ENCODE data around the gene DARS1. TPM values are rescaled to one million over a fixed set of nuclear protein-coding genes. Genes with fewer than 3 reads are reported as not detected.
"Not testable (repeated sequence)": the region's sequence is repeated elsewhere in the genome, so short reads cannot be mapped to it uniquely, and the experiment has no call there.

Gene DARS1
- total RNA-seq, 1 donor, result 119 TPM

DNA sequence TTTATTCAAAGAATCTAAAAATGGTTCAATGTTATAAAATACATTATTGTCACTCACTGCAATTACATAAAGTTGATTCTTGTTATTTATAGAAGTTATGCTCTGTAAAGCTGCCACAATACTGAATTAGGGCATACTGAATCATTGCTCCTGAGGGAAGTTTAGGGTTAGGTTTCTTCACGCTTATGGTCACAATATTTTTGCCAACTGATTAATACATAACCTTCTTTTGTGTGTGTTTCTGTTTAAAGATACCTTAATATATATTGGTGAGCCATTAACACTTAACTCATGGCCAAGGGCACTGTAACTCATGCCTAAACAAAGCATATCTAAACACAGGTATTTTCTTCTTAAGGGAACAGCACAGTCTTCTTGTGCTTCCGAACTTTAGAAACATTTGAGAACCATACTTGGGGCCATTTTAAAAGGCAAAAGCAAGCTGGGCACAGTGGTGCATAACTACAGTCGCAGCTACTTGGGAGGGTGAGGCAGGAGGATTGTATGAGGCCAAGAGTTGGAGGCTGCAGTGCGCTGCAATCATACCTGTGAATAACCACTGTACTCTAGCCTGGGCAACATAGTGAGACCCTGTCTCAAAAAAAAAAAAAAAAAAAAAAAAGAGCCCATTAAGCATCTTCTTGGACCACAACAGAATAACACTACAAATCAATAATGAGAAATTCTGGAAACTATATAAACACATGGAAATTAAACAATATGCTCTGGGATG is 15.6 kb downstream of the DARS1 start:
- Histone ChIP-seq H3K4me2 (ENCODE audit: insufficient read depth, low read length) (no peak overlapping the region), H2AFZ (ENCODE audit: low read length) (no peak overlapping the region), H3K9me3 (ENCODE audit: low read depth, low read length) (no peaks in the 10 kb centered on the region), H3K27ac (ENCODE audit: low read depth, low read length) (no peak overlapping the region), H3K4me3 (ENCODE audit: insufficient read depth, low read length) (no peak overlapping the region), H4K20me1 (ENCODE audit: insufficient read depth, low read length) (no peaks in the 10 kb centered on the region), H3K36me3 (ENCODE audit: insufficient read depth, low read length) (peaks cover 9% of the 10 kb centered on the region), H3K4me1 (ENCODE audit: insufficient read depth, low read length) (no peaks in the 10 kb centered on the region), H3K79me2 (ENCODE audit: insufficient read depth, low read length) (peaks cover 41% of the 10 kb centered on the region), H3K27me3 (ENCODE audit: insufficient read depth, low read length) (no peaks in the 10 kb centered on the region)
- TF ChIP-seq, protein P1, sequence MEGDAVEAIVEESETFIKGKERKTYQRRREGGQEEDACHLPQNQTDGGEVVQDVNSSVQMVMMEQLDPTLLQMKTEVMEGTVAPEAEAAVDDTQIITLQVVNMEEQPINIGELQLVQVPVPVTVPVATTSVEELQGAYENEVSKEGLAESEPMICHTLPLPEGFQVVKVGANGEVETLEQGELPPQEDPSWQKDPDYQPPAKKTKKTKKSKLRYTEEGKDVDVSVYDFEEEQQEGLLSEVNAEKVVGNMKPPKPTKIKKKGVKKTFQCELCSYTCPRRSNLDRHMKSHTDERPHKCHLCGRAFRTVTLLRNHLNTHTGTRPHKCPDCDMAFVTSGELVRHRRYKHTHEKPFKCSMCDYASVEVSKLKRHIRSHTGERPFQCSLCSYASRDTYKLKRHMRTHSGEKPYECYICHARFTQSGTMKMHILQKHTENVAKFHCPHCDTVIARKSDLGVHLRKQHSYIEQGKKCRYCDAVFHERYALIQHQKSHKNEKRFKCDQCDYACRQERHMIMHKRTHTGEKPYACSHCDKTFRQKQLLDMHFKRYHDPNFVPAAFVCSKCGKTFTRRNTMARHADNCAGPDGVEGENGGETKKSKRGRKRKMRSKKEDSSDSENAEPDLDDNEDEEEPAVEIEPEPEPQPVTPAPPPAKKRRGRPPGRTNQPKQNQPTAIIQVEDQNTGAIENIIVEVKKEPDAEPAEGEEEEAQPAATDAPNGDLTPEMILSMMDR (IDR thresholded peaks at IDR 0.05; ENCODE audit: extremely low read depth, low read depth, low read length), result no peak
- no peak for DNase-seq (ENCODE audit: insufficient read length, low spot score, missing footprints)

DNA sequence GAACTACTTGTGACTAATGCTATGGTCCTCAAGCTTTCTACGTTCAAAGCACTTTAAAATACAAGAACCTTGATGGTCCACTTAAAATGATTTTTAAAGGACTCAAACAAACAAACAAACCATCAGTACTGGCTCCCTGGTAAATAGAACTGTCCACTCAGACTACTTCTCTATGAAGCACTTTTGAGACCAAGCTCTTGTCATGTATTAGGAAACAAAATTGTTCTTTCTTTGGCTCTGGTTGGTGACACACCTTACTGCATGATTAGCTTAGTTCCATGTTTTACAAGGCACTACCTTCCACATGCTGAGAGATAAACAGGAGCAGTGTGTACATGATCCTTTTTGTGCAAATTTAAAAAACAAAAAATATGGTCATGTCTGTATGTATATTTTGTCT is 19.7 kb downstream of the DARS1 start:
- H3K4me3 ChIP-seq (ENCODE audit: insufficient read depth, low read length), result no peak overlapping the region
- H3K27ac ChIP-seq (ENCODE audit: low read depth, low read length), result no peak overlapping the region
- no peaks in the 10 kb centered on the region for H4K20me1 ChIP-seq (ENCODE audit: insufficient read depth, low read length)
- H2AFZ ChIP-seq (ENCODE audit: low read length), result no peak overlapping the region
- H3K9me3 ChIP-seq (ENCODE audit: low read depth, low read length), result no peaks in the 10 kb centered on the region
- TF ChIP-seq, protein P1 (IDR thresholded peaks at IDR 0.05; ENCODE audit: extremely low read depth, low read depth, low read length), result no peak
- no peak overlapping the region for H3K4me2 ChIP-seq (ENCODE audit: insufficient read depth, low read length)
- peaks cover 9% of the 10 kb centered on the region for H3K36me3 ChIP-seq (ENCODE audit: insufficient read depth, low read length)
- peaks cover 4% of the 10 kb centered on the region for H3K4me1 ChIP-seq (ENCODE audit: insufficient read depth, low read length)
- H3K79me2 ChIP-seq (ENCODE audit: insufficient read depth, low read length), result peaks cover 28% of the 10 kb centered on the region
- no peak for DNase-seq (ENCODE audit: insufficient read length, low spot score, missing footprints)
- H3K27me3 ChIP-seq (ENCODE audit: insufficient read depth, low read length), result no peaks in the 10 kb centered on the region

DNA sequence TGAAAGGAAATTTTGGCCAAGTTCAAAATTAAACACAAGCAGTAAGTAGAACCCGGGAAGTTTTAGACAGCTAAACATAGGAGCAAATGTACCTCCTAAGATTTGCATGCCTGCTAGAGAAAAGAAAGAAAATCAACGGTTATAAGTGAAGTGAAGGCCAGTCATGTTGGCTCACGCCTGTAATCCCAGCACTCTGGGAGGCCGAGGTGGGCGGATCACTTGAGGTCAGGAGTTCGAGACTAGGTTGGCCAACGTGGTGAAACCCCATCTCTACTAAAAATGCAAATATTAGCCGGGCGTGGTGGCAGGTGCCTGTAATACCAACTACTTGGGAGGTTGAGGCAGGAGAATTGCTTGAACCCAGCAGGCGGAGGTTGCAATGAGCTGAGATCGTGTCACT is 21.0 kb downstream of the DARS1 start:
- Histone ChIP-seq H3K36me3 (ENCODE audit: insufficient read depth, low read length) (peaks cover 19% of the 10 kb centered on the region), H3K79me2 (ENCODE audit: insufficient read depth, low read length) (peaks cover 22% of the 10 kb centered on the region)
- H4K20me1 ChIP-seq (ENCODE audit: insufficient read depth, low read length); DNase-seq (ENCODE audit: insufficient read length, low spot score, missing footprints); H3K4me3 ChIP-seq (ENCODE audit: insufficient read depth, low read length); H3K27ac ChIP-seq (ENCODE audit: low read depth, low read length); H3K27me3 ChIP-seq (ENCODE audit: insufficient read depth, low read length); H3K9me3 ChIP-seq (ENCODE audit: low read depth, low read length); H3K4me1 ChIP-seq (ENCODE audit: insufficient read depth, low read length); H2AFZ ChIP-seq (ENCODE audit: low read length); H3K4me2 ChIP-seq (ENCODE audit: insufficient read depth, low read length): not testable (repeated sequence)

GRCh38 chr2:135963841-135964240 is 21.6 kb downstream of the DARS1 start:
- Histone ChIP-seq H4K20me1 (ENCODE audit: insufficient read depth, low read length) (no peaks in the 10 kb centered on the region), H3K36me3 (ENCODE audit: insufficient read depth, low read length) (peaks cover 20% of the 10 kb centered on the region), H3K4me1 (ENCODE audit: insufficient read depth, low read length) (peaks cover 4% of the 10 kb centered on the region), H3K27ac (ENCODE audit: low read depth, low read length) (no peak overlapping the region), H3K4me2 (ENCODE audit: insufficient read depth, low read length) (no peak overlapping the region), H2AFZ (ENCODE audit: low read length) (no peak overlapping the region), H3K79me2 (ENCODE audit: insufficient read depth, low read length) (peaks cover 22% of the 10 kb centered on the region), H3K27me3 (ENCODE audit: insufficient read depth, low read length) (no peaks in the 10 kb centered on the region), H3K9me3 (ENCODE audit: low read depth, low read length) (no peaks in the 10 kb centered on the region), H3K4me3 (ENCODE audit: insufficient read depth, low read length) (no peak overlapping the region)
- TF ChIP-seq, protein P1 (IDR thresholded peaks at IDR 0.05; ENCODE audit: extremely low read depth, low read depth, low read length), result no peak
- DNase-seq (ENCODE audit: insufficient read length, low spot score, missing footprints), result no peak
